ENCODE results near the gene SMTNL1. TPM values are rescaled to one million over a fixed set of nuclear protein-coding genes. Genes with fewer than 3 reads are reported as not detected.

SMTNL1 gene
- total RNA-seq, 4 donors from 2014 or later: not detected

DNA sequence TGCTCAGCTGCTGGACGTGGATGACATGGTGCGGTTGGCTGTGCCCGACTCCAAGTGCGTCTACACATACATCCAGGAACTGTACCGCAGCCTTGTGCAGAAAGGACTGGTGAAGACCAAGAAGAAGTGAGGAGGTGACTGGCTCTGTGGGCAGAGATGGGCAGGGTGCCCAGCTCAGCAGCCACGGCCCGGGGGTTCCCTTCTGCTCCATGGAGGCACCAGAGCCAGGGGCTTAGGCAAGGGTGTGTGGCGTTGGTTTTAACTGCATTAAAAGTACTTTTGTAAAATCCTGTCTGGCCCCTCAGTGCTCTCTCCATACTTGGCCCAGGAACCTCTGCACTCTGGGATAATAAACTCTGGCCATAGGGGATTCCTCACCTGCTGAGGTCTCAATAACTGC, 12.6 kb downstream of the SMTNL1 start:
- Histone ChIP-seq H3K36me3 (peaks cover 0 to 44% (median 16%) of the 10 kb centered on the region in 4 donors), H3K9me3 (no peaks in the 10 kb centered on the region), H3K4me1 (no peaks in the 10 kb centered on the region), H3K27ac (no peak overlapping the region), H3K4me3 (no peak overlapping the region), H3K27me3 (no peaks in the 10 kb centered on the region)
- DNase-seq: no peak
- in situ Hi-C loops (cut with MboI; ENCODE audit: low pct_ligation_motif_present in 1 of 4, low pct_unique_long_range_greater_than_20kb in 1 of 4, low sequenced_read_pairs in 3 of 4): loop anchor here in 1 of 4 donors (25.0 kb wide), 1 partner anchor 262 kb away; no protein-coding TSS in a partner anchor
- WGBS, 2 donors (ENCODE audit: low coverage in 1 of 2): 77 to 89% methylated on average over 3 to 8 of the region's 8 CpGs
- TF ChIP-seq CTCF (IDR thresholded peaks at IDR 0.05) (no peak), POLR2A (IDR thresholded peaks at IDR 0.05) (no peak), EP300 (IDR thresholded peaks at IDR 0.05; ENCODE audit: low read depth) (no peak), POLR2AphosphoS5 (IDR thresholded peaks at IDR 0.05) (no peak)
- intact Hi-C loops (cut with DNase I; ENCODE audit: low total_unique reads): no loop called here

GRCh38 chr11:57551941-57552340, 14.5 kb downstream of the SMTNL1 start:
- intact Hi-C loops (cut with DNase I; ENCODE audit: low total_unique reads) (no loop called here), in situ Hi-C loops (cut with MboI; ENCODE audit: low pct_ligation_motif_present in 1 of 4, low pct_unique_long_range_greater_than_20kb in 1 of 4, low sequenced_read_pairs in 3 of 4) (loop anchor here in 1 of 4 donors (25.0 kb wide), 1 partner anchor 260 kb away; no protein-coding TSS in a partner anchor)
- no peaks in the 10 kb centered on the region for H3K27me3 ChIP-seq
- no peaks in the 10 kb centered on the region for H3K9me3 ChIP-seq
- 90% methylated on average over 4 of the region's 4 CpGs; no CpG with 5 or more reads in 1 of the 2 donors for WGBS, 2 donors (ENCODE audit: low coverage in 1 of 2)
- no peak overlapping the region for H3K4me3 ChIP-seq
- H3K36me3 ChIP-seq: peaks cover 0 to 44% (median 16%) of the 10 kb centered on the region in 4 donors
- H3K27ac ChIP-seq: no peak overlapping the region
- no peak for DNase-seq
- H3K4me1 ChIP-seq: no peaks in the 10 kb centered on the region
- TF ChIP-seq CTCF (IDR thresholded peaks at IDR 0.05) (no peak), POLR2A (IDR thresholded peaks at IDR 0.05) (no peak), POLR2AphosphoS5 (IDR thresholded peaks at IDR 0.05) (no peak), EP300 (IDR thresholded peaks at IDR 0.05; ENCODE audit: low read depth) (no peak)

GRCh38 chr11:57552479-57552878, 15.1 kb downstream of the SMTNL1 start:
- peaks cover 0 to 44% (median 19%) of the 10 kb centered on the region in 4 donors for H3K36me3 ChIP-seq
- H3K27ac ChIP-seq: no peak overlapping the region
- no peaks in the 10 kb centered on the region for H3K9me3 ChIP-seq
- TF ChIP-seq CTCF (IDR thresholded peaks at IDR 0.05): no peak
- no peak for TF ChIP-seq POLR2A (IDR thresholded peaks at IDR 0.05)
- no peak for TF ChIP-seq POLR2AphosphoS5 (IDR thresholded peaks at IDR 0.05)
- WGBS, 2 donors (ENCODE audit: low coverage in 1 of 2): 91% methylated on average over 5 of the region's 5 CpGs; no CpG with 5 or more reads in 1 of the 2 donors
- H3K27me3 ChIP-seq: no peaks in the 10 kb centered on the region
- intact Hi-C loops (cut with DNase I; ENCODE audit: low total_unique reads): no loop called here
- in situ Hi-C loops (cut with MboI; ENCODE audit: low pct_ligation_motif_present in 1 of 4, low pct_unique_long_range_greater_than_20kb in 1 of 4, low sequenced_read_pairs in 3 of 4): loop anchor here in 1 of 4 donors (25.0 kb wide), 1 partner anchor 260 kb away; no protein-coding TSS in a partner anchor
- no peaks in the 10 kb centered on the region for H3K4me1 ChIP-seq
- no peak for DNase-seq
- no peak overlapping the region for H3K4me3 ChIP-seq

GRCh38 chr11:57555393-57555792, 18.0 kb downstream of the SMTNL1 start:
- H3K36me3 ChIP-seq: peaks cover 0 to 52% (median 21%) of the 10 kb centered on the region in 4 donors
- H3K27me3 ChIP-seq: no peaks in the 10 kb centered on the region
- in situ Hi-C loops (cut with MboI; ENCODE audit: low pct_ligation_motif_present in 1 of 4, low pct_unique_long_range_greater_than_20kb in 1 of 4, low sequenced_read_pairs in 3 of 4) (loop anchor here in 1 of 4 donors (25.0 kb wide), 1 partner anchor 257 kb away; no protein-coding TSS in a partner anchor), intact Hi-C loops (cut with DNase I; ENCODE audit: low total_unique reads) (no loop called here)
- no peaks in the 10 kb centered on the region for H3K9me3 ChIP-seq
- no peak for DNase-seq
- H3K4me1 ChIP-seq: no peaks in the 10 kb centered on the region
- TF ChIP-seq POLR2A (IDR thresholded peaks at IDR 0.05) (no peak), CTCF (IDR thresholded peaks at IDR 0.05) (no peak), POLR2AphosphoS5 (IDR thresholded peaks at IDR 0.05) (no peak), EP300 (IDR thresholded peaks at IDR 0.05; ENCODE audit: low read depth) (no peak)
- 81 to 93% methylated on average over 2 of the region's 2 CpGs for WGBS, 2 donors (ENCODE audit: low coverage in 1 of 2)
- no peak overlapping the region for H3K27ac ChIP-seq
- H3K4me3 ChIP-seq: no peak overlapping the region
